Heart left ventricle (tissue), 16 donors: Measurements from ENCODE around the gene PTX4. TPM values are rescaled to one million over a fixed set of nuclear protein-coding genes. Genes with fewer than 3 reads are reported as not detected.

Experiments used
- ATAC-seq, 4 donors: fragments of 200-7000 bp; cut with Tn5 transposase; one replicate each; pipeline ENCODE4 v1.9.1; 2020 to 2022; ENCODE audit warnings: moderate library complexity in 4 of 4, mild to moderate bottlenecking in 3 of 4, moderate number of reproducible peaks in 1 of 4
- DNase-seq, 5 donors: peaks; one replicate each; pipeline ENCODE4 v3.0.0-alpha.2; 2020
- H3K27ac ChIP-seq, 12 donors: fragments of 200-600 bp; sonication (generic) in 4 of 12; one replicate each; pipeline versions ENCODE4 v1.5.0 to v1.8.0; 2016 to 2022; ENCODE audit warnings: mild to moderate bottlenecking in 2 of 12
- H3K27me3 ChIP-seq, 9 donors: fragments of 200-600 bp; sonication (generic) in 2 of 9; one replicate each; pipeline versions ENCODE4 v1.5.1 to v1.8.0; 2016 to 2022; ENCODE audit warnings: mild to moderate bottlenecking in 3 of 9
- H3K36me3 ChIP-seq, 9 donors: fragments of 200-600 bp; sonication (generic) in 2 of 9; one replicate each; pipeline versions ENCODE4 v1.5.0 to v1.8.0; 2018 to 2022; ENCODE audit warnings: mild to moderate bottlenecking in 2 of 9
- H3K4me1 ChIP-seq, 12 donors: fragments of 200-600 bp; sonication (generic) in 4 of 12; one replicate each; pipeline versions ENCODE4 v1.5.0 to v1.8.0; 2016 to 2022; ENCODE audit warnings: mild to moderate bottlenecking in 3 of 12
- H3K4me3 ChIP-seq, 12 donors: fragments of 200-600 bp; sonication (generic) in 4 of 12; one replicate each; pipeline versions ENCODE4 v1.5.0 to v1.8.0; 2017 to 2022; ENCODE audit warnings: mild to moderate bottlenecking in 9 of 12, moderate library complexity in 4 of 12
- H3K9me3 ChIP-seq, 12 donors: fragments of 200-600 bp; sonication (generic) in 4 of 12; one replicate each; pipeline versions ENCODE4 v1.5.0 to v1.8.0; 2016 to 2022; ENCODE audit warnings: mild to moderate bottlenecking in 1 of 12
- POLR2A ChIP-seq, 2 donors: fragments of 450-650 bp; IDR thresholded peaks; one replicate each; pipeline ENCODE4 v1.6.1; 2017; ENCODE audit warnings: antibody characterized with exemption in 2 of 2, mild to moderate bottlenecking in 2 of 2, moderate library complexity in 2 of 2
- WGBS, 4 donors: extraction: QIAGEN DNeasy Blood & Tissue Kit in 2 of 4; methylation state at CpG; one replicate each; pipeline versions ENCODE4 v1.1.5 to v1.1.7; 2013 to 2018; 5-methylcytosine and 5-hydroxymethylcytosine counted together
- intact Hi-C, 10 donors: fragments of 100-400 bp; cut with DNase I; formaldehyde crosslinking; loops; one replicate each; pipeline versions ENCODE4 v1.11.1 to v1.14.2; 2022
- polyA plus RNA-seq, 2 donors: library from polyadenylated mRNA; stranded (reverse); fragments of 200-250 nt; gene quantifications; one replicate each; pipeline ENCODE4 v1.2.3, GENCODE V29; 2013
- total RNA-seq, 9 donors: library from RNA; depleted of rRNA in 2 of 9; stranded (reverse); fragments of >200 nt in 2 of 9; fragmentation: NEBNext Ultra II Directional in 3 of 9; extraction: Animal tissue kit (Norgen Biotek cat#: 25700) in 3 of 9; gene quantifications; one replicate each; pipeline versions ENCODE4 v1.1.0 to v1.2.4, GENCODE V29; 2016 to 2023
- TF ChIP-seq, protein P1 (sequence below), 12 donors: fragments of 200-600 bp; sonication (generic) in 4 of 12; IDR thresholded peaks; one replicate each; pipeline versions ENCODE4 v1.5.0 to v1.8.0; 2018 to 2022; ENCODE audit warnings: antibody characterized with exemption in 12 of 12, mild to moderate bottlenecking in 5 of 12
- donor health status: ischemic (EF 13 %, LVEDD 7.1; RV severe dilation, severe dysfunction).
- donor health status: healthy with polysubstance abuse.
- donor health status: DM: no; HTN: yes; CAD: no.
- donor health status: DM: no; HTN: no; CAD: no.
- donor health status: ischemic (EF 25% LVEDD 6.9; RV normal size, moderate dysfunction).
- donor health status: ischemic (EF 25% LVEDD 5.7; RV mildly dilated, moderate dysfunction).
- donor health status: healthy.
- donor health status: DM: yes; HTN: yes; CAD: no.
- donor health status: ischemic (EF 35%, LVEDD 5.7; RV mildly dilated, moderate dysfunction).
- donor health status: nonischemic (EF 11% LVEDD 7.7; RV severe dilation, severe dysfunction).
- donor health status: DM: yes; HTN: yes; CAD: no.
- donor health status: PGD.
- donor health status: ischemic (EF 29% LVEDD 5.4; RV normal size, mild dysfunction).
- donor health status: nonischemic (EF 23%, LVEDD 6.1; RV moderate dilation, normal function).

PTX4 gene
- total and polyA plus RNA-seq, 11 donors = 0.04 to 0.23 (median 0.20) TPM; not detected in 8

DNA sequence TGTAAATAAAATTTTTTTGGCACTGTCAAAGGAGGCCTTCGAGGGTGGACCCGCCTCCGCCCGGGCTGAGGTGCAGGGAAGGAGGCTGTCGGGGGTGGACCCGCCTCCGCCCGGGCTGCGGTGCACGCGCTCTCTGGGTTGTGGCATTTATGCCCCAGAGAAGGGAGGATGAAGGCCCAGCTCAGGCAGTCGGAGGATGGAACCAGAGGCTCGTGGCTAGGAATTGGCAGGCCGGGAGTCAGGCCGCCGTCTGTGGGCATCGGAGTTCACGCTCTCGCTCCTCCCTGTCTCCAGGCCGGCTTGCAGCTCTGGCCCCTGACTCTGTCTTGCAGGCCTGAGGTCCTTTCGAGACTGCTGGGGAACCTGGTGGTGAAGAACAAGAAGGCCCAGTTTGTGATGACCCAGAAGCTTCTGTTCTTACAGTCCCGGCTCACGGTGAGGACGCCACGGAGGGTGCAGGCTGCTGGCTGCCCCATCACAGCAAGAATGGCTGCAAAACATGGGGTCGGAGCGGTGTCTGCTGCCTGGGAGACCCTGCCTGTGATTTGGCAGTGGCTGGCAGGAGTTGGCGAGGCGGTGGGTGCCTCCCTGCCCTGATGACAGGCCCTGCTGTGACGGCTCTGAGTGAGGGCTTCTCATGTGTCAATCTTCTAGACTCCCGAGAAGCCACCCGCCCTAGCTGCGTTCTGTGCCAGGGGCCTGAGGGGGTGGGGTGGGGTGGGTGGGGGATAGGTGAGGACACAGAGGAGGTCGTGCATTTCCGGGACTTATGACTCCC is 10.3 kb upstream of the PTX4 start:
- Histone ChIP-seq H3K36me3 (peaks cover 3 to 94% (median 88%) of the 10 kb centered on the region in 9 donors), H3K4me1 (peaks cover 0 to 18% (median 14%) of the 10 kb centered on the region in 12 donors), H3K27me3 (no peaks in the 10 kb centered on the region), H3K27ac (no peak overlapping the region), H3K9me3 (no peaks in the 10 kb centered on the region), H3K4me3 (no peak overlapping the region)
- TF ChIP-seq, protein P1, sequence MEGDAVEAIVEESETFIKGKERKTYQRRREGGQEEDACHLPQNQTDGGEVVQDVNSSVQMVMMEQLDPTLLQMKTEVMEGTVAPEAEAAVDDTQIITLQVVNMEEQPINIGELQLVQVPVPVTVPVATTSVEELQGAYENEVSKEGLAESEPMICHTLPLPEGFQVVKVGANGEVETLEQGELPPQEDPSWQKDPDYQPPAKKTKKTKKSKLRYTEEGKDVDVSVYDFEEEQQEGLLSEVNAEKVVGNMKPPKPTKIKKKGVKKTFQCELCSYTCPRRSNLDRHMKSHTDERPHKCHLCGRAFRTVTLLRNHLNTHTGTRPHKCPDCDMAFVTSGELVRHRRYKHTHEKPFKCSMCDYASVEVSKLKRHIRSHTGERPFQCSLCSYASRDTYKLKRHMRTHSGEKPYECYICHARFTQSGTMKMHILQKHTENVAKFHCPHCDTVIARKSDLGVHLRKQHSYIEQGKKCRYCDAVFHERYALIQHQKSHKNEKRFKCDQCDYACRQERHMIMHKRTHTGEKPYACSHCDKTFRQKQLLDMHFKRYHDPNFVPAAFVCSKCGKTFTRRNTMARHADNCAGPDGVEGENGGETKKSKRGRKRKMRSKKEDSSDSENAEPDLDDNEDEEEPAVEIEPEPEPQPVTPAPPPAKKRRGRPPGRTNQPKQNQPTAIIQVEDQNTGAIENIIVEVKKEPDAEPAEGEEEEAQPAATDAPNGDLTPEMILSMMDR (IDR thresholded peaks at IDR 0.05) = no peak
- TF ChIP-seq POLR2A (IDR thresholded peaks at IDR 0.05) = no peak
- no peak for DNase-seq
- ATAC-seq = no peak
- WGBS, 4 donors = 91 to 94% (median 94%) methylated on average over 23 to 35 of the region's 35 CpGs
- intact Hi-C loops = loop anchor here in 9 of 10 donors (10.0 kb wide), 5 partner anchors 46 to 176 kb away; partner anchors contain the start of genes CRAMP1 (in 4 of the 9), IFT140 (in 4 of the 9) and JPT2 (in 1 of the 9)

DNA sequence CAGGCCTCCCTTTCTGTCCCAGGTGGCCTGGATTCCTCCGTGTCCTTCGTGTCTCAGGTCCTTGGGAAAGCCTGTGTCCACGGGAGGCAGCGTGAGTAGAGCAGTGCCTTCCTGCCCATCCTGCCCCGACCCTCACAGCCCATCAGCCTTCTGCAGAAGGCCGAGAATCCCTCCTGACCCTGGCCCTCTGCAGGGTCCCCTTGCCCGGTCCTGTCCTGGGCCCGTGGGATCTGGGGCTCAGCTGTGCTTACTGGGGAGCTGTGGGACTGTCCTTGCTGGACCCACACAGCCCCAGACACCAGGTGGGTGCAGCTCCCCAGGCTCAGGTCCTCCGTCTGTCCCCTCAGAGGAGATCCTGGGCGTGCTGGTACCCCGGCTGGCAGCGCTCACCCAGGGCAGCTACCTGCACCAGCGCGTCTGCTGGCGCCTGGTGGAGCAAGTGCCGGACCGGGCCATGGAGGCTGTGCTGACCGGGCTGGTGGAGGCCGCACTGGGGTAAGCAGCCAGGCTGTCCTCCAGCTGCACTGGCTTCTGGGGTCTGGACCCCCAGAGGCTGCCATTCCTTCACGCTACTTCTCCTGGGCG is 8.4 kb upstream of the PTX4 start:
- 93 to 97% (median 94%) methylated on average over 11 to 21 of the region's 21 CpGs for WGBS, 4 donors
- Histone ChIP-seq H3K9me3 (no peaks in the 10 kb centered on the region), H3K4me1 (peaks cover 0 to 31% (median 24%) of the 10 kb centered on the region in 12 donors), H3K27ac (no peak overlapping the region), H3K36me3 (peaks cover 0 to 77% (median 70%) of the 10 kb centered on the region in 9 donors), H3K27me3 (no peaks in the 10 kb centered on the region), H3K4me3 (no peak overlapping the region)
- TF ChIP-seq, protein P1 (IDR thresholded peaks at IDR 0.05) = no peak
- TF ChIP-seq POLR2A (IDR thresholded peaks at IDR 0.05) = no peak
- DNase-seq (no peak), ATAC-seq (no peak)
- intact Hi-C loops = loop anchor here in 9 of 10 donors (10.0 kb wide), 5 partner anchors 48 to 178 kb away; partner anchors contain the start of genes CRAMP1 (in 4 of the 9), IFT140 (in 4 of the 9) and JPT2 (in 1 of the 9)

DNA sequence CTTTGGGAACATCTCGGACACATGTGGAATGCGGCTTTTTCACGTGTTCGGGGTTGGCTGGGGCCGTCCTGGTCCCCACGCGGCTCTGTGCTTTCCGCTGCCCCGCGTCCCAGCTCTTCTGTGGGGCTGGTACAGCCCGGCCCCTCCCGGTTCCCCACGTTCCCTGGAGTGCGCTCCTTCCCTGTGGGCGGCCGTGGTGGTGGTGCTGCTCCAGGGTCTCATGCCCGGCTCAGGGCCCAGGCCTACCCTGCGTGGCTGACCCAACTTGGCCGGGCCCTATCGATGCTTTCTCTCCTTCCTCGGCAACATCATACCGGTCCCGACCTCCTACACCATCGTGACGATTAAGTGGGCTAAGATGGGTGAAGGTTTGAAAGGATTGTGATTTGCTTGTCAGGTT is 7.7 kb upstream of the PTX4 start:
- ATAC-seq (no peak), DNase-seq (peak in 1 of 5 donors; percentile 52)
- peaks cover 0 to 70% (median 64%) of the 10 kb centered on the region in 9 donors for H3K36me3 ChIP-seq
- intact Hi-C loops = loop anchor here in 9 of 10 donors (10.0 kb wide), 5 partner anchors 48 to 178 kb away; partner anchors contain the start of genes CRAMP1 (in 4 of the 9), IFT140 (in 4 of the 9) and JPT2 (in 1 of the 9)
- TF ChIP-seq, protein P1 (IDR thresholded peaks at IDR 0.05) = no peak
- TF ChIP-seq POLR2A (IDR thresholded peaks at IDR 0.05) = no peak
- peaks cover 0 to 31% (median 24%) of the 10 kb centered on the region in 12 donors for H3K4me1 ChIP-seq
- H3K27ac ChIP-seq = no peak overlapping the region
- no peaks in the 10 kb centered on the region for H3K9me3 ChIP-seq
- no peaks in the 10 kb centered on the region for H3K27me3 ChIP-seq
- WGBS, 4 donors = 90 to 95% (median 93%) methylated on average over 25 of the region's 25 CpGs
- H3K4me3 ChIP-seq = no peak overlapping the region

DNA sequence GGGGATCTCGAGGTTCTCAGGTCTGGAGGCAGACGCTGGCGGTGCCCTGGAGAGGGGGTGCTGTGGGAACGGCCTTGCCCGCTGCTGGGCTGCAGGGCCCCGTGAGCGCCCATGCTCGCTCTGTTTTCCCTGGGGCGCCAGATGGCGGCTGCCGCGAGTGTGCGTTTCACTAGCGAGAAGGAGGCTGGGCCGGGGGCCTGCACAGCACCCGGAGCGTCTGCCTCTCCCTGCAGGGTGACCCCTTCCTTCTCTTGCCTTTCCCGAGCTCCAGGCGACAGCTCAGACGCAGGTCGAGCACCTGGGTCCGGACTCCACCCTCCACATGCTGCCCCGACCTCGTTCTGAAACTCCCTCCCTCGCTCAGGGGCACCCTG is 7.1 kb upstream of the PTX4 start:
- Histone ChIP-seq H3K4me1 (peaks cover 0 to 31% (median 24%) of the 10 kb centered on the region in 12 donors), H3K27ac (no peak overlapping the region), H3K4me3 (no peak overlapping the region), H3K36me3 (peaks cover 0 to 64% (median 58%) of the 10 kb centered on the region in 9 donors), H3K9me3 (no peaks in the 10 kb centered on the region), H3K27me3 (no peaks in the 10 kb centered on the region)
- 92 to 95% (median 94%) methylated on average over 19 to 25 of the region's 25 CpGs for WGBS, 4 donors
- DNase-seq (no peak), ATAC-seq (no peak)
- no peak for TF ChIP-seq POLR2A (IDR thresholded peaks at IDR 0.05)
- TF ChIP-seq, protein P1 (IDR thresholded peaks at IDR 0.05) = no peak
- intact Hi-C loops = loop anchor here in 9 of 10 donors (2.0 to 10.0 kb wide), 6 partner anchors 49 to 211 kb away; partner anchors contain the start of genes CRAMP1 (in 4 of the 9), IFT140 (in 4 of the 9), JPT2 (in 1 of the 9) and MAPK8IP3 (in 1 of the 9)
